NCI-H2029 treated with DMSO at 0.1 percent for 48 hours (cell line): ENCODE measurements around the gene CTLA4.

Experiments
- DNase-seq: peaks from one replicate; lab custom pipeline; 2025; lab: John Stamatoyannopoulos, UW

CTLA4 gene

DNA sequence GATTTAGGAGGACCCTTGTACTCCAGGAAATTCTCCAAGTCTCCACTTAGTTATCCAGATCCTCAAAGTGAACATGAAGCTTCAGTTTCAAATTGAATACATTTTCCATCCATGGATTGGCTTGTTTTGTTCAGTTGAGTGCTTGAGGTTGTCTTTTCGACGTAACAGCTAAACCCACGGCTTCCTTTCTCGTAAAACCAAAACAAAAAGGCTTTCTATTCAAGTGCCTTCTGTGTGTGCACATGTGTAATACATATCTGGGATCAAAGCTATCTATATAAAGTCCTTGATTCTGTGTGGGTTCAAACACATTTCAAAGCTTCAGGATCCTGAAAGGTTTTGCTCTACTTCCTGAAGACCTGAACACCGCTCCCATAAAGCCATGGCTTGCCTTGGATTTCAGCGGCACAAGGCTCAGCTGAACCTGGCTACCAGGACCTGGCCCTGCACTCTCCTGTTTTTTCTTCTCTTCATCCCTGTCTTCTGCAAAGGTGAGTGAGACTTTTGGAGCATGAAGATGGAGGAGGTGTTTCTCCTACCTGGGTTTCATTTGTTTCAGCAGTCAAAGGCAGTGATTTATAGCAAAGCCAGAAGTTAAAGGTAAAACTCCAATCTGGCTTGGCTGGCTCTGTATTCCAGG is at the start of gene CTLA4:
TSS of gene CTLA4 (plus strand) at position 211 of the 640 bp plus-strand sequence. CDS start at position 383, 172 bp downstream.
- no peak for DNase-seq

DNA sequence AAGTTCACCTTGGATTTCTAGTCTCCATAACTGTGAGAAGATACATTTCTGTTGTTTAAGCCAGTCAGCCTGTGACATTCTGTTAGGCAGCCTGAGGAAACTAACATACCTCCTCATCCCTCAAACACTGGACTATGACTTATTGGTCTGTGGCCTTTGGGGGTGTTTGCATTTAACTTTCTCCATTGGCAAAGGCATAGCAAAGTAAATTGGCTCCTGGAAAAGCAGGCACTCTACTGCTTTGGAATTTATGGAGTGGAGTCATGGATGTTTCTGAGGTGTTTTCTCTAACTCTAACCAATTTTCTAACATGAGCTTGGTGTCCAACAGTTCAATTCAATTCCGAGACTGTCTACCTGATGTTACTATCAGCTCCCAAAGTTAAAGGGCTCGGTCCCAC is 48.9 kb upstream of the CTLA4 start:
- no peak for DNase-seq

GRCh38 chr2:203819434-203820133 is 48.0 kb upstream of the CTLA4 start:
- DNase-seq: no peak

DNA sequence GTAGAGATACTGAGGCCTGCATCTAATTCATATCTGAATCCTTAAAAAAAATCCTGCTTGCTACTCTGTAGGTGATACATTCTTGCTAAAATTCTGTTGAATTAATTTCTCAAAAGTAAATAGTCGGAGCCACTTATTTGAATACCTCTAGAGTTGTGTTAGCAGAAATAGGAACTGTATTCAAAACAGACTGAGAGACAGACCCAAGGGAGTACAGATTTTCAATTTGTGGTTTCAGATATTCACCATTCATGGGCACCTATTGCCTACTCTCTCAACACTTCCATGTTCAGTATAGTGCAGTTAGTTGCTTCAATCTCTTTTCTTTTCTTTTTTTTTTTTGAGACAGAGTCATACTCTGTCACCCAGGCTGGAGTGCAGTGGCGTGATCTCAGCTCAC is 46.6 kb upstream of the CTLA4 start:
- no peak for DNase-seq

DNA sequence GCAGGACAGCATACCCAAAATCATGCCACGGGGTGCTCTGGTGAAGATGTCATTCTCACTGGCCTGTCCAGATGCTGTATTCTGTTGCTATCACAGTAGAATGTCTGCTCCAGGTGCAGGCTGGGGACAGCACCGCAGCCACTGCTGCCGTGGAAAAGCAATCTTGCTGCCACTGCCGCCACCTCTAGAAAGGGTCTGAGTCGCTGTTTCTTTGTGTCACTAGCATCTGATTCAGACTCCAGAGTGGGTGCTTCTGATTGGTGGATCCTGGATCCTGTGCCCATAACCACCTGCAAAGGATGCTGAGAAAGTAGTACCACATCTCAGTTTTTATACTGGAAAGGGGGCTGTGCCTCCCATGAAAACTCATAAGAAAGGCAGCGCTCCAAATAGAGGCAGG is 45.3 kb upstream of the CTLA4 start:
- DNase-seq: no peak

DNA sequence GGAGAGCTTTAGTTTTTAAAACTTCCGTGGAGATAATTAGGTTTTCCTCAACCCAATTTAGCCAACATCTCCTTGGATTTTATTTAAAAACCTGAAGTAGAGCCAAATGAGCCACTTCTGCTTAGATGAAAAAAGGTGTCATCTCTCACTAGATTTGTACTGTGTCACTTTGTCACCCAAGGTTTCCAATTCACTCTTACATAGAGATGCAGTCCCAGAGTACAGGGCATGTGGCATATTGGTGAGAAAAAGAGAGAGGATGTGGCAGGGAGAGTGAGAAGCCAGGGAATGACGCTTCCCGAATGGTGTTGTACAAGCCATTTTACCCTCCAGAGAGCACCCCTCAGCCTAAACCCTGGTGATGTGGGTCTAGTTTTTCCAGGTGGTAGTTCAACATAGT is 44.4 kb upstream of the CTLA4 start:
- DNase-seq: no peak

DNA sequence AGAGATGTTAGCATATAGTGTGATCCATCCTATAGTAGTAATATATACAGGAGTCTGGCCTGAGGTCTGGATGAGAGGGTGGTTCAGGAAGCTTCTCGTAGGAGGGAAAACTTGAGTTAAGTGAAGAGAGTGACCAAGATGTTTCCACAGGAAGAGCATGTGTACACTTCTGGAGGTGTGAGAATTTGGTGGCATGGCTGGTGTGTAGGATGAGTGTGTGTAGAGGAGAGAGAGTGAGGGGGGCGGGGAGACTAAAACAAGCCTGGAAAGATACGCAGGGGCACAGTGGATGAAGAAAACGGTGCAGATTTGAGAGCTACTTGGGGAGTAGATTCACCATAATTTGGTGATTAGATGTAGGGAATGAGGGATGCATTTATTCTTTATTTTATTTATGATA is 43.5 kb upstream of the CTLA4 start:
- DNase-seq: no peak

- no peak for DNase-seq
Measured at GRCh38 chr2:203824603-203825002, 43.0 kb upstream of the CTLA4 start.

DNA sequence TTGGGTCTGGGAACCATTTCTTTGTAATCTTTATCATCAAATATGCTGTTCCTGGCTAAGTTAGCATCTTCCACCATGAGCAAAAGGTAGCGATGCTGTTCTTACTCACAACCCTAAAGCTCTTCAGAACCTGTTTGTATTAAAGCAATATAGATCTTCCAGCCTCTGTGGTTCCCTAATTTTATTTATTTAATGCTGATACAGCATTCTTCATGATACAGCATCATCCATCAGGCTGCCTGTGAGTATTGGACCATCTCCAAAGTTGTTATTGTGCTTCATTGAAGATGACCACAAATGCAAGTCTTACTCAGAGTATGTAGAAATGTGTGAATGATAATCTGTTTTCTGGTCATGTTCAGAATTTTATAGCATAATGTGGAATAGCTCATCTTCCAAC is 40.9 kb upstream of the CTLA4 start:
- no peak for DNase-seq

GRCh38 chr2:203830304-203831055 is 37.1 kb upstream of the CTLA4 start:
- no peak for DNase-seq

GRCh38 chr2:203835420-203835819 is 32.2 kb upstream of the CTLA4 start:
- no peak for DNase-seq

GRCh38 chr2:203835892-203836800 is 31.4 kb upstream of the CTLA4 start:
- DNase-seq: no peak

DNA sequence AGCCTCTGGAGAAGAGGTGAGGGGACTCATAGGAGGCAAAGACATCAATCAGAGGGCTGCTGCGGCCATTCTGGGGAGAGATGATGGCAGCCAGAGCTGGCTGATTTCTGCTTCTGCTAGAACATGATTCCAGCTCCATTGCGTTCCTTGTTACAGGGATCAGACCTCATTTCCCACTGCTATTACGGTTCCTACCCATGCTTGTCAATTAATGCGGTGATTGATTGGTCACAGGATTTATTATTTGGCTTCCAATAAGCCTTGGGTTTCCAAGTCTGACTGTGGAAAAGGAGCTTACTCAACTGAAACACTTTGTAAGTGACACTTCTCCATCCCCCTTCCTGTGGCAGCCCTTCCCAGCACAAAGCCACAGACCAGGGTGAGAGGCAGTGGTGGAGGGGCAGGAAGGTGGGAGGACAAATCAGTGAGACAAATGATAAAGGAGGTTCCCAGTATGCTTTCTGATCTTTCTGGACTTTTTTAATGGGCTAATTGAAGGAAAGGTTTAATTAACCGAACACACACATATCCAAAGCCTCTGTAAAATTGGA is 26.8 kb upstream of the CTLA4 start:
- DNase-seq: no peak

DNA sequence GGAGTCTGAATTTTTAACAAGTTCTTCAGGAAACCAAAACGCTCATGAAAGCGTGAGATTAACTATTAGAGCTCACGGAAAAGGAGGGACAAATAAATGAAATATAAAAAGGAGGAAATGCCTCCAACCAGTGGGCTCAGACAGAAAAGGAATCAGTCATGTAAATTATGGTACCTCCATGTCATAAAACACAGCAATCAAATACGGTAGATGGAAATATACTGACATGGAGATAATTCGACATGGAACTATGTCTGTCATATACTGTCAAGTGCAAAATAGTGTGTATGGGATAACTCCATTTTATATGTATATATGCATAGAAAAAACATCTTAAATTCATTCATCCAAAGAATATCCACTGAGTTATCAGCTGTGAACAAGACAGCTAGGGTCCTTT is 25.9 kb upstream of the CTLA4 start:
- no peak for DNase-seq

GRCh38 chr2:203842373-203842772 is 25.2 kb upstream of the CTLA4 start:
- no peak for DNase-seq

- no peak for DNase-seq
Measured at GRCh38 chr2:203846490-203847105, 21.0 kb upstream of the CTLA4 start.

DNA sequence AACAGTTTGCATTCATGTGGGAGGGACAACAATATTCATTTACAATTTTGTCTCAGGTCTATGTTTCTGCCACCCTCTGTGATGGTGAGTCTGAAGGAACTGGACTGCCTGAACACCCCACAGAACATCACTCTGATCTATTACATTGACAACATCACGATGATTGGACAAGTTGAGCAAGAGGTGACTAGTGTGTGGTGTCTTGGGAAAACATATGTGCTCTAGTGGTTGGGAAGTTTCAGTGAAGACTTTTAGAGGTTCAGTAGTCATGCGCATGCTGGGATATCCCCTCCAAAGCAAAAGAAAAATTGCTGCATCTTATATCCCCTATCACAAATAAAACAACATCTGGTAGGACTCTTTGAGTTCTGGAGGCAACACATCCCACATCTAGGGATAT is 18.6 kb upstream of the CTLA4 start:
- no peak for DNase-seq

- no peak for DNase-seq
Measured at GRCh38 chr2:203852760-203853159, 14.8 kb upstream of the CTLA4 start.

- DNase-seq: no peak
Measured at GRCh38 chr2:203853271-203853670, 14.3 kb upstream of the CTLA4 start.

DNA sequence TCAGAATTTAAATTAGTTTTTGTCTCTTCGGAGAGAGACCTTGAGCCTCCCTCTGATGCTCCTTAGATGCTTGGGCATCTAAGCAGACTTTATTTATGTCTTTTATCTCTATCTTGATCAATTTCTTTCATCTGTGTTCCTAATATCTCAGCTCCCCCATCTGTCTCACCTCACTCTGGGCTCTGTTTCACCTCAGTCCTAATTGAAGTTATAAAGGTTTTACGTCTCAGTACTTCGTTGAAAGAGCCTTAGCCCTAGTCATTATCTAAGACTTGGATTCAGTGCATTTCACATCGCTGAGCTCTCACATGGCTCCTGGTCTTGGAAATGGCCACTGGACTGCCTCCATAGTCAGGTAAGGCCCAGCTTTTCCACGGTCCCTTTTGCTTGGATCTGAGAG is 13.8 kb upstream of the CTLA4 start:
- DNase-seq: no peak

- no peak for DNase-seq
Measured at GRCh38 chr2:203855274-203855673, 12.3 kb upstream of the CTLA4 start.
